Stimulated activated CD4-positive, alpha-beta T cell treated with anti-CD3 and anti-CD28 coated beads, Interleukin-1b, Interleukin-23, amount 100 ng/mL, for 1 hour (primary cell): Measurements from ENCODE around the gene THRB.

Experiments
- DNase-seq, 2 donors: peaks; one replicate each; pipeline ENCODE4 v3.0.0-alpha.2; 2020; ENCODE audit warnings: low read depth in 2 of 2

The THRB gene

DNA sequence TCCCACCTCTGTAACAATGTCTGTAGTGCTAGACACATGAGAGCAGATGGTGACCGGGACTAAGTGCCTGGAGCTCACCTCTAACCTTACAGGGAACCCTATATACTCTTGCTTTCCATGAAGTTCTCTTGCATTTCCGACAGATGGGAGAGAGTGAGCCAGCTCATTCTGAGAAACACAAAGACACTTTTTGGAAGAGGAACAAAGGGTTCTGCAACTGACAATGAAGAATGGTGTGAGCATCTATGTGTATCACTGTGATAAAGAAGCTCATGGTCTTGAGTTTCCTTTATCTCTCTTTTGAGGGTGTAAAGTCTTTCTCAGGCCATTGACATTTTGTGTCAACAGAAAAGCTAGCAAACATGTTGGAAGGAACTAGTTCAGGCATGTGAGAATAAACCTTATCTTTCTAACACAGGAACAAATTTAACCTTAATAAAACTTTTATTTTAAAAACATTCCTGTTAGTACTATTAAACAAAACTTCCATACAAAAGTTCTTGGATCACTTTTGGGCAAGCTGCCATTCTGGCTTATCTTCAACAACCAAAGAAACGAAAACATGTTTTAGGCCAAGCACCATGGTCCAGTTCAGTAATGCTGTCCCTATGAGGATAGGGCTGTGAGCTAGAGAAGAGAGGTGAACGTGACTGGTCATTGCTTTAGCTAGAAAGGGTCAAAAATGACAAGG, 142.7 kb downstream of the THRB start:
- DNase-seq: no peak

DNA sequence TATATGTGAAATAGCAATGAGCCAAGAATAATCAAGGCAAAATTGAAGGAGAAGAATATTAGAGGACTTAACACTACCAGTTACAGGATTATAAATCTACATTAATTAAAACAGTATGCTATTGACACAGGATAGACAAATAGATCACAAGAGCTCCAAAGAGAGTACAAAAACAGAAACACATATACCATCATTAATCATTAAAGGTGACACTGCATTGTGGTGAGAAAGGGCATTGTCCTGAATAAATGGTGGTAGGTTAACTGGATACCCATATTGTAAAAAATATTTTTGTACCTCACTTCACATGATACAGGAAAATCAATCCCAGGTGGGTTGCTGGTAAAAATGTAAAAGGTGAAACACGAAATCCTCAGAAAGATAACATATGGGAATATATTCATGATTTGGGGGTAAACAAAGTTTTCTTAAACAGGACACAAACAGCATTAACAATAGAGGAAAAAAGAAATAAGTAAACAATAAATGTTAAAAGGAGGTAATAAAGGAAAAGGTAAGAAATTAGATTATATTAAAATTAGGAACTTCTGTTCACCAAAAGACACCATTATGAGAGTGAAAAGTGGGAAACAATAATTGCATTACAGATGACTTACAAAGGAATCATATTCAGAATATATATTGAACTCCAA, 145.2 kb downstream of the THRB start:
- no peak for DNase-seq

DNA sequence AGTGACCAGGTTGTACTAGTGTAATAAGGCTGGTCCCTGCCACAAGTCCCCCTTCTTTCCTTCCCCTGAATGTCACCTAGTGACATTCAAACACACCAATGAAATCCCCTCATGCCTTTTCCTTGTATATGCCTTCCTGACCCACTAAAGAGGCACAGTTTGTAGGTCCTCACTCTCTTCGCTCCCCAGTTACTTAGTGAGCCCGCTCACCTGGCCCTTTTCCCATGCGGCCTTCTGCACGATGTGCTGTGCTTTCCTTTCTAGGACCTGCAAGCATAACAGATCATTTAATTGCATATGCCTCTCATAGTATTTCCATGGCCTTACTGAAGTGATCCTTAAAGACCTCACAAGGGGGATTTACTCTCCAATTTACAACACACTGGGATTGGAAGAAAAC, 146.3 kb downstream of the THRB start:
- no peak for DNase-seq

DNA sequence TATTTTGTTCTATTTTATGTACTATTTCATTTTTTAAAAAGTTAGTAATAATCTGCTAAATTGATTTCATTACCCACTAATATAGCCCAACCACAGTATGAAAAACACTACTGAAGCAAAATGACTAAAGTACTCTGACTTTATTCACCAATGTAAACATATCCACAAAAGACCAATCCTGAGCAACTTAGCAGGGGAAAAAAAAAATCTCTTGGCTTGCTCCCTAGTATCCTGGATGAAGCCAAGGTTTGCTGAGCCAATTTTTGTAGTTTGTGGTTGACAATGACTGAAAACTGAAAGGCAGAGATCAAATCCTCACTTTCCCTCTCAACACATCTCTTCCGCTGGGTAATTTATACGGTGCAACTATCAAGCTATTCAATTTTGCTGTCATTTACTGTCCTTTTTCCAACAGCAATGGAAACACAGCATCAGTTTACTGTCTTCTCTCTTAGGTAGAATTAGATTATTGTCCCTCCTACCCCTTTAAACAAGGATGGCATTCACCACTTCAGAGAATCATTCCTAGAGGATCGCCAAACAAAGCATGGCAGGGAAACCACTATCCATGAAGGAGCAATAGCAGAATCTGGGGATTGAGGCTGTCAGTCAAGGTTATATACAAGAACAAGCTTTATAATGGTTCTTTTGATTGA, 149.7 kb downstream of the THRB start:
- no peak for DNase-seq

DNA sequence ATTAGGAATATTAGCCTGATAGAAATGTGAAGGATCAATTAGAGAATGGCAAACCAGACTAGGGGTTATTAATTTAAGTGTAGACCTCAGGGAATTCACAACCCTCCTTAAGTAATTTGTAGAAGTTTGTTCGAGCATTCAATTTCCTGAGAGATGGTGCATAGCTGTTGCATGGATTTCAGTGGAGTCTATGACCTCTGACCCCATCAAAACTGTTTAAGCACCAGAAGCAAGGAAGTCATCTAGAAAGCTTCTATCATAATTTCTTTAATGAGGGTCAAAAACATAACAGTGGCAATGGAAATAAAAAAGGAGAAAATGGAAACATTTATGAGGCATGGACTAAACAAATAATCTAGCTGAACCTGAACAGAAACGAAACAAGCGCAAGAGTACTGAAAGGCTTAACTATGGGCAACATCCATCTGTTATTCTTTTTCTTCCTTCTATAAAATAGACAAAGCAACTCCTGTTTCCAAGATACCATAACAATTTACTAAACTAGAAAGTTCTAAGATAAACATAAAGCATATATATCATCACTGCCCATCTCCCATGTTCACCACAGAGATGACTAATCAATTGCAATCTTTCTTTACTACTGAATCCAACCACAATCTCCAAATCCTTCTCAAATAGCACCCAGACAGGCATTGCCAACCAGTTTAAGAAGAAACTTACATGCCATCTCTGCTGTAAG, 151.4 kb downstream of the THRB start:
- no peak for DNase-seq

DNA sequence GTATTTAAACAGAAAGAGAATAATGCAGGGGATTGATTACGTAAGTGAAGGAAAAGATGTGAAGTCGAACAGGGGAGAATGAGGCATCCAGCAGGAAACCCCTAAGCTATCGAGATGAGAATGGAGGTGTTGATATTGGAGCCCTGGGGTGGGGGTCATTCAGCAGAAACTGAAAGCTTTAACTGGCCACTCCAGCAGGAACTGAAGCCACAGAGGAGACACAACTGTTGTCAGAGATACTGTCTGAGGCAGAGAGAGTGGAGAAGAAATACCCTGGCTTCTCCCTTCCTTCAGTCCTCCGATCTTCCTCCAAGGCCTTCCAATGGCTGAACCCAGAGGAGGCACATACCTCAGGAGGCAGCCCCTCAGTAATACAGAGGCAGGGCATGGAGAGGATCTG, 152.4 kb downstream of the THRB start:
- no peak for DNase-seq

DNA sequence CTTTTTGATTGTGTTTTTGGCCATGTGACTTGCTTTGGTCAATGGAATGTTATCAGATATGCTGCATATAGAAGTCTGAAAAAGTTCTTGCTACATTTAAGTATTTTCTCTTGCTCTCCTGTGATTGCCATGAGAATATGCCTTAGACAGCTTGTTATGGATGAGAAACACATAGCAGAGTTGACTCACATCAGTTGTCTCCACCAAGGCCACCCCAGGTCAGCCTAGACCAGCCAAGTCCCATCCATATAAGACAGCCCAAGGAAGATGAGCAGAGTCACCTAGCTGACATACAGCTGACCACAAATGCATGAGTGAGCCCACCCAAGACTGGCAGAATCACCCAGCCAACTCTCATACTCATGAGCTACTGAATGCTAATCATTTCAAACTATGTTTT, 153.0 kb downstream of the THRB start:
- no peak for DNase-seq

DNA sequence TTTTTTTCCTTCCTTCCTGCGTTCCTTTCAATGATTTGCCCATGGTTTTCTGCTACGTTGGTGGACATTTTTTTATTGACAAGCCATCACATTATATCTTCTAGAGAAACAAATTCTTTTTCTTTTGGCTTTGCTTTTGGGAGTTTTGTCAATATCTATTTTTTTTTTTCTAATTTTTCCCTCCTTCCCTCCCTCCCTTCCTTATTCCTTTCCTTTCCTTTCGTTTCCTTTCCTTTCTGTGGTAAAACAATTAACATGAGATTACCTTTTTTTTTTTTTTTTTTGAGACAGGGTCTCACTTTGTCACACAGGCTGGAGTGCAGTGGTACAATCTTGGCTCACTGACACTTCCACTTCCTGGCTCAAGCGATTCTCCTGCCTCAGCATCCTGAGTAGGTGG, 153.7 kb downstream of the THRB start:
- DNase-seq: no peak

DNA sequence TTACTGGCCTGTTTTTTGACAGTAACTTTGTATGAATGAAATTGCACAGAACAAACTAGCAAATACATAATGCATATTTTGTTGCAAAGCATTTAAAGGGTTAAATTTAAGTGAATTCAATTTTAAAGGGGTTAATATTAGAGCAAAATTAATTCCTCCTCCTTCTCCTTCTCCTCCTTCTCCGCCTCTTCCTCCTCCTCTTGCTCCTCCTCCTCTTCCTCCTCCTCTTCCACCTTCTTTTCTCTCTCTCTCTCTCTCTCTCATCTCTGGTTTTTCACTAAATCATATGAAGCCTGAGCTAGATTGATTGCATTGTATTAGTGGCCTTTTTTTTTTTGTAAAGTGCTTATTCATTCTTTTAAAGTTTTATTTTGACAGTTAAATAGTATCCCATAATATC, 154.5 kb downstream of the THRB start:
- DNase-seq: no peak

DNA sequence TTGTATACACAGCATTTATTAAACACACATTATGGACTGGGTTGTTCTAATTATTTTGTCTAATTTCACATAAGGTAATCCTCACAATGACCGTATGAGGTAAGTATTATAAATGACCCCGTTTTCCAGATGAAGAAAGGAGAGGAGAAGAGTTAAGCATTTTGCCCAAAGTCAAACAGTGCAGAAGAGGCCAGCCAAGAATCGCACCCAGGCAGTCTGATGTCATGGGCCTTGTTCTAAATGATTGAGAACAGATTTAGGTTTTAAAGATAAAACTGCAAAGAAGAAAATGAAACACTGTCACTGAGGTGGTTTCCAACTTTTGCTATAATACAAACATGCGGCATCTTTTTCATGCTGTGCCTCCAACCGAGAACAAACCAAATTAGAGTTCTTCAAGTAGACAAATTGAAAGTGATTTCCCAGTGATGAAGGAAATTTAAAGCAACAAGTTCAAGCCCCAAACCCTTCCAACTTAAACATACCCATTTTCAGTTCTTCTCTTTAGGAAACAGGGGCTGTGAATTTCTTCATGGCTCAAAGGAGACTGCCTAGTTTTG, 155.3 kb downstream of the THRB start:
- DNase-seq: no peak

DNA sequence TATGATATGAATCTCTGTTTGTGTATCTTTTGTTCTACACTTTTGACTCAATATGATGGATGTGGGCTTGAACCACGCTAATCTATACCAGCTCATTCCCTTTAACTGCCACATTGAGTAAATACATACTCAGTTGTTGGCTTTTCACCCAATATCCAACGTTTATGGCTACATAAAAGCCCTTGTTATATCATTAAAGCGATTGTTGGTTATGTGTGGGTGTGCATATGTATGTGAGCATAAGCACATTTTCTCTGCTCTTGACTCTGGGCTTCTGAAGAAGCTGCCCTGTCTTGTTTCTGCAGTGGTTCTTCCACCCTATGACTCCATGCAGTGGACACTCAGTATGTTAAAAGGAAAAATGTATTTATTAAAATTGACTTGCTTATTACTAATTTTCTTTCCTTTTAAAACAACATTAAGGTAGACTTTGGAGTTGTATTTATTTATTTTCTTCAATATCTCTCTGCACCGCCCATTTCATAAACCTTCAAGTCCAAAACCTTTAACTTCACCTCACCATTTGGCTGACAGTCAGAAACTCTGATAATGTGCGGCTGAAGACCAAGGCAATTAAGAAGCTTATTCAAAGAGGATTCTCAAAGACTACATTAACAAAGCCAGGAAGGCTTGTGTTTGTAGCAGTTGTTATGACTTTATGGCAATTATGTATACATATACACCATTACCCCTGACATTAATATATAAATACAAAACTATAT, 156.1 kb downstream of the THRB start:
- no peak for DNase-seq

DNA sequence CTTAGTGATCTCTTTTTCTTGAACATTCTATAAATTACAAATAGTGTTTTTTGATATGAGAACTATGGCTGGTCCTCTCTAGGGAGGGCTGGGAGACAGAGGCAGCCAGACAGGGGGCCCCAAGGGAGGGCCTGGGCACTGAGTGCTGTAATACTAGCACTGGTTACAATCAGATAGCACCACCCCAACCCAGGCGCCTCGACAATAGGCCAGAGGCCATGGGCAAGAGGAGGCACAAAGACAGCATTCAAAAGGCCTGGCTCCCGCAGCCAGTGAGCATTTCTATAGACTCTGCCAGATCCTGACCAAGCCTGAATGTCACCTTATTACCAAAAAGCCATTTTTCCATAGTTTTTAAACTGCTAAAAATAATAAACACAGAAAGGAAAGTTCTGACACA, 158.5 kb downstream of the THRB start:
- no peak for DNase-seq

DNA sequence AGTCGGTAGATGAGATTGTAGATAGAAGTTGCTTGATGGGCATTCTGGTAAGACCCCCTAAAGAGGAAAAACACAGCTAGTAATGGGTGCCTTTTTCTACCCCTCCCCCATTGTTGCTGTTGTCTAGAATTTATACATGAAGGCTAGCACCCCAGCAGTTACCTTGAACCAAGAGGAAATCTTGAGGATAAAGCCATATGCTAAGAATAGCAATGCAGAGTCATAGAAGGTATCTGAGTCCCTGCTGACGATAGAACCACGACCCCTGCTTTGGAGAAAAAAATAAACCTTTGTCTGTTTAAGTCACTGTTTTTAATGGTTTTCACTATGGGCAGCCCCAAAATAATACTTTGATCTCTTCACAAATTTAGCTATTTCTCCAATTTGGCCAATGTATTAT, 162.6 kb downstream of the THRB start:
- DNase-seq: no peak

DNA sequence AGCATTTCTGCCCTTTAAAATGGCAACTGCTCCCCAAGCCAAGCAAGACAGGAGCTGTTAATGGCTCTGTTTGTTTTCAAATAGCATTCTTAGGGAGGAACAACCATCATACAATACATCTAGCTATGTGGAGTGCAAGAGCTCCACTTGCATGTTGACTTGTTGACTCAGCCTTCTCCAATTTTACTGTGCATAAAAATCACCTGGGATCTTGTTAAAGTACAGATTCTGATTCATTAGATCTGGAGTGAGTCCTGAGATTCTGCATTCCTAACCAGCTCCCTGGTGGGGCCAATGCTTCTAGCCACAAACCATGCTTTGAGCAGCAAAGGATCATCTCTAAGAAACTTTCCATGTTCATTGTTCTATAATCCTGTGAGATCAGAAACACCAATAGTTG, 171.4 kb downstream of the THRB start:
- DNase-seq: no peak

DNA sequence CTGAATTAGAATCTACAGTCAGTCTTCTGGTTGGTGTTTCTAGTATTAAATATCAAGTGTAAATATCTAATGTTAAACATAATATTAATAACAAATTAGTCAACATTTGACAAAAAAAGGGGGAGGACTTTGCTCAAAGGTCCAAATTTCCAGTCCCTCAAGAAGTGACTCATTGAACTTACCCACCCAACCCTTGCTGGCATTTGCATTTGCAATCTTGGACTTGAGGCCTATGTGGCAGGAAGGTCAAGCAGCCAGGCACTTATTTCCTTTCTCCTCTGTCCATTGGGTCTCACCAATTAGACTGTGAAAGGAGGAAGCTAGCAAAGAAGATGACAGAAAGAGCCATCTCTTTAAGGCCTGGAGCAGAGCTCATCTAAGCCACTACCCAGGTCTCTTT, 174.0 kb downstream of the THRB start:
- no peak for DNase-seq

DNA sequence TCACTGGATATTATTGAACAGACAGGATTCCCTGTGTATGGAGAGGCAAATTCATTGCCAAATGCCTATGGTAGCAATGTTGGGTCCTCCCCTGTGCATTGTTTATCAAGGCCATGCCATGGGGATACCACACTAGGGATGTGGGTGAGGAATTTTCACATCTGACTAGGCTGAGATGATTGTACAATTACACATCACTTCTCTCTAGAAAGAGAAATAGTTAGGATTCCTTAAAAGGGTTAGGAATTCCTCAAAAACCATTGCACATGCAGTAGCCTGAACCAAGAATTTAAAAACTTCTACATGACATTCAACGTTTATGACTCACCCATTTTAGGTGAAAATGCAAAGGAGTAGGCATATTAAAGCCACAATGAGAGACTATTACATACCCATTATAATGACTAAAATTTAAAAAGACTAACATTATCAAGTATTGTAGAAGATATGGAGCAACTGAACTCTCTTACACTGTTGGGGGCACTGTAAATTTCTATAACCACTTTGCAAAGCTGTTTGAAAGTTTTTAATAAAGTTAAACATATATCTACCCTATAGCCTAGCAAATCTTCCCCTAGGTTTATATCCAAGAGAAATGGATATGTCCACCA, 175.9 kb downstream of the THRB start:
- no peak for DNase-seq

DNA sequence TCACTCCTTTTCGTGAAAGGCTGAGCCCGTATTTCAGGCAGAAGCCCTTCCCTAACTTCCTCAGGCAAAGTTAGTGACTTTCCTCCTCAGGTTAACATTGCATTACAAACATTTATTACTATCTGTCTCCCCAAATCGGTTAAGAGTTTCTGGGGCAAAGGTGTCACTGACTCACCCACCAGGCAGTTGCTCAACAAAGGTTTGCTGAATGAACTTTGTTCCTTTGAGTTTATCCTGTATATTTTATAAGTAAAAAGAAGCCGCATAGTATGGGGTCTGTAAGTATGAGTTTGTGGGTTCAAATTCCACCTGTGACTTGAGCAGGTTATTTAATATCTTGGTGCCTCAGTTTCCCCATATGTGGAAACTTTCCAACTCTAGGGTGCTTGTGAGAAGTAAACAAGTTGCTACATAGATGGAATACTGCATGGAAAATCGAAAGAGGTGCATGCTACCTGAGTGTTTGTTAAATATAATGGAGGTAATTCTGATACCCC, 177.7 kb downstream of the THRB start:
- DNase-seq: no peak

DNA sequence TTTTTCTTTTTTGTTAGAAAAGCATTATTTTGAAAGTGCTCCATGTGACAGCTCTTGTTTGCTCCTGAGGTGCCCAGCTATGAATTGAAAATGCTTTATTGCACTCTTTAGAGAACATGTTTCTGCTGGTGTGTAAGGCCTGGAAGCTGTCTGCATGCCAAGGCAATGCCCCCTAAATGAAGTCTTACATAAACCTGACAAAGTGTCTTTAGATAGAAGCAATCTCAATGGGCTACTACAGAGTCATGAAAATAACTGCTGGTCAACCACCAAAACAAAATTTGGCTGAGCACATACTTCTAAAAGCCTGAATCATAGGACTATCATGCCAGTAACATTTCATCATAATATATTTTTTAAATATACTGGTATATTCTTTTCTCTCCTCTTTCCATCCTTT, 178.7 kb downstream of the THRB start:
- DNase-seq: no peak

DNA sequence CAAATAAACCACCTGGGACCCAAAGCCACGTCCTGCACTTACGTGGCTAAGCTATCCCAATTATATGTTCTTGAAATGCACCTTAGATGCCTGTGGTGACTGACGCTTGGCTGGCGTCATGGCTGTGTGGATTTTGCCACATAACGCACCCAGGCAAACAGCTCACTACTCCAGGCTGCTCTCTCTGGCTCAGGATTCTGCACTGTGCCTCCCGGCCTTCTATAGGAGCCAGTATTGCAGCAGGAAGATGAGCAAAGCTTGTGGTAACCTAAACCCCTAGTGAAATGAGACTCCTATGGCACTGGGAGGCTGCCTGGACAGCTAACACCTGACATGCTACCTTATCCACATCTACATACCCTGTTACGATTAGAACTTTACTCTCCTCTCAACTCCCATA, 179.3 kb downstream of the THRB start:
- no peak for DNase-seq

DNA sequence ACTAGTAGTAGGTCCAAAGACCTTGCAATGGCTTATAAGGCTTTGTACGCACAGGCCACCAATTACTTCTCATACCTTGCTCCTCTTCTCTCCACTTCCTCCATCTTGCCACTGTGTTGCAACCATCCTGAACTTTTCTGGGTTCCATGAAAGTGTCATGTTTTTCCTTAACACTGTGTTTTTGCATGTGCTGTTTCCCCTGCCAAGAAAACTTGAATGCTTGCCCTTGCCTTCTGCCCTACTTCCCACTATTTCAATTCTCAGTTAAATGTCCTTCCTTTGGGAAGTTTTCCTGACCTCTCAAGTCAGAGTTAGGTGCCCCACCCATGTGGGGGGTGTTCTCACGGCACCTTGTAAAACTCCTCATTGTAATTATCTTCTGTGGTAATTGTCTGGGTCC, 182.8 kb downstream of the THRB start:
- DNase-seq: no peak

DNA sequence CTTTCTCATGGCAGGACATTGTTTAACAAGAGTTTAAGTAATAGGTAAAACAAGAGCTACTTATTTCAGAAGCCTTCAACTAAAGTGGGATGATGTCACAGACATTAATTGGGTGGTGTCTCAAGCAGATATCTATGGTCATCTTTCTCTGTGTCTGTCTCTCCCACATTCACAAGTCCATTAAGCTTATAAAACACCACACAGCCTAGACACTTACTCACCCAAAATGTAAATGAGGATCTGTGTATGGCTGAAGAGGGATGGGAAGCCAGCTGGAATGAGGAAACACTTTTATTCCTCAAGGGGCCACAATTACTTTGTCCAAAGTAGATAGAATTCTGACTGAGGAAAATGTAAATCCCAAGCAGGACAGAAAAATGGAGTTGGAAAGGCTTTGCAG, 183.8 kb downstream of the THRB start:
- no peak for DNase-seq
